ENCODE measurements around the gene SLC4A8. TPM values are rescaled to one million over a fixed set of nuclear protein-coding genes. Genes with fewer than 3 reads are reported as not detected.

The SLC4A8 gene
- total and polyA plus RNA-seq, 8 donors, result 0.29 to 9.7 (median 0.97) TPM

GRCh38 chr12:51434305-51434704 lies 9.7 kb downstream of the SLC4A8 start:
- intact Hi-C loops (cut with DNase I; ENCODE audit: low total_unique reads), result no loop called here
- no peak for DNase-seq
- peaks cover 0 to 16% (median 3%) of the 10 kb centered on the region in 4 donors for H3K4me1 ChIP-seq
- no peaks in the 10 kb centered on the region for H3K27me3 ChIP-seq
- no peaks in the 10 kb centered on the region for H3K9me3 ChIP-seq
- 26 to 43% (median 34%) methylated on average over 1 of the region's 1 CpG for WGBS, 5 donors
- H3K36me3 ChIP-seq, result no peaks in the 10 kb centered on the region
- no peak overlapping the region for H3K4me3 ChIP-seq
- TF ChIP-seq CTCF (IDR thresholded peaks at IDR 0.05) (no peak), POLR2AphosphoS5 (IDR thresholded peaks at IDR 0.05) (no peak), POLR2A (IDR thresholded peaks at IDR 0.05) (no peak), EP300 (IDR thresholded peaks at IDR 0.05) (no peak)
- no peak overlapping the region for H3K27ac ChIP-seq

- no peaks in the 10 kb centered on the region for H3K9me3 ChIP-seq
- intact Hi-C loops (cut with DNase I; ENCODE audit: low total_unique reads), result no loop called here
- H3K27me3 ChIP-seq, result no peaks in the 10 kb centered on the region
- H3K4me1 ChIP-seq, result no peaks in the 10 kb centered on the region
- no peak overlapping the region for H3K4me3 ChIP-seq
- no peaks in the 10 kb centered on the region for H3K36me3 ChIP-seq
- DNase-seq, result no peak
- 72 to 84% (median 75%) methylated on average over 1 of the region's 1 CpG for WGBS, 5 donors
- TF ChIP-seq POLR2A (IDR thresholded peaks at IDR 0.05), result no peak
- no peak for TF ChIP-seq CTCF (IDR thresholded peaks at IDR 0.05)
- TF ChIP-seq EP300 (IDR thresholded peaks at IDR 0.05), result no peak
- no peak for TF ChIP-seq POLR2AphosphoS5 (IDR thresholded peaks at IDR 0.05)
- no peak overlapping the region for H3K27ac ChIP-seq
Measured at GRCh38 chr12:51437431-51437830, 12.8 kb downstream of the SLC4A8 start.

GRCh38 chr12:51439330-51439729 lies 14.7 kb downstream of the SLC4A8 start:
- Histone ChIP-seq H3K36me3 (no peaks in the 10 kb centered on the region), H3K27me3 (no peaks in the 10 kb centered on the region), H3K4me1 (no peaks in the 10 kb centered on the region), H3K27ac (no peak overlapping the region), H3K9me3 (no peaks in the 10 kb centered on the region), H3K4me3 (no peak overlapping the region)
- intact Hi-C loops (cut with DNase I; ENCODE audit: low total_unique reads), result no loop called here
- WGBS, 5 donors, result 77 to 87% (median 84%) methylated on average over 2 of the region's 2 CpGs
- TF ChIP-seq POLR2AphosphoS5 (IDR thresholded peaks at IDR 0.05) (no peak), CTCF (IDR thresholded peaks at IDR 0.05) (no peak), EP300 (IDR thresholded peaks at IDR 0.05) (no peak), POLR2A (IDR thresholded peaks at IDR 0.05) (no peak)
- no peak for DNase-seq

GRCh38 chr12:51441583-51441982 lies 17.0 kb downstream of the SLC4A8 start:
- WGBS, 5 donors, result 68 to 82% (median 76%) methylated on average over 3 of the region's 3 CpGs
- no peaks in the 10 kb centered on the region for H3K27me3 ChIP-seq

More at GRCh38 chr12:51441583-51441982, 17.0 kb downstream of the SLC4A8 start:
- no peak overlapping the region for H3K4me3 ChIP-seq
- intact Hi-C loops (cut with DNase I; ENCODE audit: low total_unique reads), result no loop called here
- no peaks in the 10 kb centered on the region for H3K4me1 ChIP-seq
- no peak overlapping the region for H3K27ac ChIP-seq
- TF ChIP-seq EP300 (IDR thresholded peaks at IDR 0.05) (no peak), CTCF (IDR thresholded peaks at IDR 0.05) (no peak), POLR2AphosphoS5 (IDR thresholded peaks at IDR 0.05) (no peak), POLR2A (IDR thresholded peaks at IDR 0.05) (no peak)
- H3K36me3 ChIP-seq, result no peaks in the 10 kb centered on the region
- no peaks in the 10 kb centered on the region for H3K9me3 ChIP-seq
- no peak for DNase-seq
